ENCODE measurements around the gene PTH2R. TPM values are rescaled to one million over a fixed set of nuclear protein-coding genes. Genes with fewer than 3 reads are reported as not detected.
A peak's percentile ranks its signal among the peaks of the same experiment; 100 is the strongest.
"Not testable (repeated sequence)": the region's sequence is repeated elsewhere in the genome, so short reads cannot be mapped to it uniquely, and the experiment has no call there.

Gene PTH2R, protein sequence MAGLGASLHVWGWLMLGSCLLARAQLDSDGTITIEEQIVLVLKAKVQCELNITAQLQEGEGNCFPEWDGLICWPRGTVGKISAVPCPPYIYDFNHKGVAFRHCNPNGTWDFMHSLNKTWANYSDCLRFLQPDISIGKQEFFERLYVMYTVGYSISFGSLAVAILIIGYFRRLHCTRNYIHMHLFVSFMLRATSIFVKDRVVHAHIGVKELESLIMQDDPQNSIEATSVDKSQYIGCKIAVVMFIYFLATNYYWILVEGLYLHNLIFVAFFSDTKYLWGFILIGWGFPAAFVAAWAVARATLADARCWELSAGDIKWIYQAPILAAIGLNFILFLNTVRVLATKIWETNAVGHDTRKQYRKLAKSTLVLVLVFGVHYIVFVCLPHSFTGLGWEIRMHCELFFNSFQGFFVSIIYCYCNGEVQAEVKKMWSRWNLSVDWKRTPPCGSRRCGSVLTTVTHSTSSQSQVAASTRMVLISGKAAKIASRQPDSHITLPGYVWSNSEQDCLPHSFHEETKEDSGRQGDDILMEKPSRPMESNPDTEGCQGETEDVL
- not detected in 2 replicates for total RNA-seq (2014; rRNA removed; shearing (Covaris generic))

DNA sequence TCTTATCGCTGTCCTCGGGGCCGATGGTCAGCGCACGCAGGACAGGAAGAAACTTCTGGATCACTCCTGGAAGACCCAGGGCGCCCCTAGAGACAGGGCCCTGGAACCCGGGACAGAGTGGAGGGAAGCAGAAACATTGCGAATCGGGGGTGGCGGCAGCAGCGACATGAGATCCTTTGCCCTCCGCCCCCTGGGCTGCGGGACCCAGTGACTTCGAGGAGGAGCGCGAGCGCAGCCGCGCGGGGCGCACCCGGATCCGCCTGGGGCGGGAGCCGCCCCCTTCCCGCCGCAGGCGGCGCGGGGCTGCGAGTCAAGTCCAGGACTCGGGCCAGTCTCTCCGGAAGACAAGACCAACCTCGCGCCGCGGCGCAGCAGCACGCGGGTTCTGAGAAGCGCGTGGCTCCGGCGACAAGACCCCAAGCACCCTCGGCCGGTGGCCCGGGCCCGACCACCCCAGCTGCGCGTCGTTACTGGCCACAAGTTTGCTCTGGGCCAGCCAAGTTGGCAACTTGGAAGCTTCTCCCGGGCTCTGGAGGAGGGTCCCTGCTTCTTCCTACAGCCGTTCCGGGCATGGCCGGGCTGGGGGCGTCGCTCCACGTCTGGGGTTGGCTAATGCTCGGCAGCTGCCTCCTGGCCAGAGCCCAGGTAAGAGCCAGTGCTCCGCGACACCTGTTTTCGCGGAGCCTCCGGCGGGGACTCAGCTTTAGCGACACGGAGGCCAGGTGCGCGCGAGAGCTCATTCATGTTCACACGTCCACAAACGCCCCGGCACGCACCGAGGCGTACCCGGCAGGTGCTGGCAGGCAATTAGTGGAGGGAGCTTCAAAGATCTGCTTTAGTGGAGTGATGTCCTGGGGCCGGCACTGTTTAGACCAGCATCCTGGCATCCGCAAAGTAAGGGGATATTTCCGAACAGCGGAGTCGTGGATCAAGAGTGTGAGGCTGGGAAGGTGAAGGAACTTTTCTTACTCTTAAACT, at the start of gene PTH2R:
Gene PTH2R (plus strand): TSS at position 319 of the 978 bp plus-strand sequence. CDS start 252 bp downstream, at position 571.
- no peak for DNase-seq (ENCODE audit: low spot score)

- no peak for DNase-seq (ENCODE audit: low spot score)
Measured at GRCh38 chr2:208356846-208357574, 49.6 kb upstream of the PTH2R start.

DNA sequence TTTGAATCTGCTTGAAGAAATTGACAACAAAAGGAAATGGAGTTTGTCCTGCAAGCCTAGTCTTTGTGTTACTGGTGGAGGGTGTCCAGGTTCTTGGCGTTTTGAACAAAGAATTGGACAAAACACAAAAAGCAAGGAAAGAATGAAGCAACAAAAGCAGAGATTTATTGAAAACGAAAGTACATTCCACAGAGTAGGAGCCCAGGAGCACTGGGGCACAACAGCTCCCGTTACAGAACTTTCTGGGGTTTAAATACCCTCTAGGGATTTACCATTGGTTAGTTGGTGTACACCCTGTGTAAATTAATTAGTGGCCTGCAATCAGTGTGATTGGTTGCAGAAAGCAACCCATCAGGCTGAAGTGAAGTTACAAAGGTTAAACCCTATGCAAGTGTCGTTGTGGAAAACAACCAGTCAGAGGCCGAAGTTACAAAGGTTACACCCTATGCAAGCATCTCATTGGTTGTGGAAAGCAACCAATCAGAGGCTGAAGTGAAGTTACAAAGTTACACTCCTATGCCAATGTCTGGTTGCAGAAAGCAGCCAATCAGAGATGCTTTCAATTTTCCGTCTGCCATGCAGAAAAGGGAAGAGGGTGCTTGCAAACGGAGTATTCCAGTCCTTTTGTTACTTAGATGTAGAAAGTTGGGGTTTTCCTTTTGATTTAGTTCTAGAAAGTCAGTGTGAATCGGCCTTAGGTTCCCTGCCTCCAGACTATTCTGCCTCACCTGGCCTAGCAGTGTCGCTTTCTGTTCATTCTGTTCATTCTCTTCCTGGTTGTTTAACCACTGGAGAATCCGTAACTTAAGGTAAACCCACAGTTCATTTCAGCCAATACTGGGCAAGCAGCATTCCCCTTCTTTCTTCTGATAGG, 47.6 kb upstream of the PTH2R start:
- no peak for DNase-seq (ENCODE audit: low spot score)

DNA sequence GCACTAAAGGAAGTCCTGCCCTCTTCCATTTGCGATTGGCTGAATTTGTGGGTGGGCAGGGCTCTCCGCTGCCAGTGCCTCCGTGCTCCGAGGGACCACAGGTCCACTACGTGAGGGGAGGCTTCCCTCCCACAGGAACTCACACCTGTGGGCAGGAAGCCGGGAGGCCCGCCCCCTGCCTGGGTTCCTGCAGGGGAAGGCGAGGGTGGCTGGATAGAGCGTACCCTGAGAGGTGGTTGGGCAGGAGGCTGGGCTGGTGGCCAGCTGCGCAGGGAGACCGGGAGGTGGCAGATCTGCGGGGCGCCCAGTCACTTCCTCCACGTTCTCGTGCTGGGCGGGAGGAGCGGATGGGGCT, 47.0 kb upstream of the PTH2R start:
- no peak for DNase-seq (ENCODE audit: low spot score)

DNA sequence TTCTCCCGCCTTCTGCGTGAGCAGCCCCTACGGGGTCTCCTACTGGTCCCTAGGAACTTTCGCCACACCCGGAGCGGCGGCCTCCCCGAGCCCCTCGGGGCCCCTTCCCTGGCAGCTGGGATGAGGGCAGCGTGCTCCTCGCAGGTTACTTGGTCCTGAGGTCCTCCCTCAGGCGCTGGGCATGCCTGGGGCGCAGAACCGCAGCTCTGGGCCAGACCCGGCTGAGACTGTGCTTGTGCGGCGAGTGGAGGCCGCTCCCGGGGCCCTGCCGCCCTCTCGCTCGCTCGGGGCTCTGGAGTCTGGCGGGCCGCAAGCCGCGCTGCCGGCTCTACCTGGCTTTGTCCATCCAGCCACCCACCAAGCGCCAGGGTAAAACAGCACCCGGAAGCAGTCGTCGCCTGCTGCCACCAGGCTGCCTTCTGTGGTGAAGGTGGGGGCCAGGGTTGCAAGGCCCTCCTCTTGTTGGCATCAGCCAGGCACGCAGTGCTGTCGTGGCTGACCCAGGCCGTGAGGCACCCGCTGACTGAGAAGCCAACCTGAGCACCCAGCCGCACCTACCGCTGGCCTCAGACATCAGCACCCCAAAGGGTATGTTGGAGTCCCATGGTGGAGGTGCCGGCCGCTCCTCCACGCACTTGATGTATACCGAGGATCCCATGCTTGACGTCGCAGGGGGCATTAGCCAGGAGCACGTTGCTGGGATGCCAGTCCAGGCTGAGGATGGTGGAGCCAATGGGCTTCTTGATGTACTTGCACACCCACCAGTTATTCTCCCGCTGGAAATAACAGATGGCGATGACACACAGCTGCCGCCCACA, 46.1 kb upstream of the PTH2R start:
- no peak for DNase-seq (ENCODE audit: low spot score)

GRCh38 chr2:208361077-208361441, 45.5 kb upstream of the PTH2R start:
- DNase-seq (ENCODE audit: low spot score) = no peak

GRCh38 chr2:208363485-208363884, 43.1 kb upstream of the PTH2R start:
- peak; percentile 51 for DNase-seq (ENCODE audit: low spot score)

DNA sequence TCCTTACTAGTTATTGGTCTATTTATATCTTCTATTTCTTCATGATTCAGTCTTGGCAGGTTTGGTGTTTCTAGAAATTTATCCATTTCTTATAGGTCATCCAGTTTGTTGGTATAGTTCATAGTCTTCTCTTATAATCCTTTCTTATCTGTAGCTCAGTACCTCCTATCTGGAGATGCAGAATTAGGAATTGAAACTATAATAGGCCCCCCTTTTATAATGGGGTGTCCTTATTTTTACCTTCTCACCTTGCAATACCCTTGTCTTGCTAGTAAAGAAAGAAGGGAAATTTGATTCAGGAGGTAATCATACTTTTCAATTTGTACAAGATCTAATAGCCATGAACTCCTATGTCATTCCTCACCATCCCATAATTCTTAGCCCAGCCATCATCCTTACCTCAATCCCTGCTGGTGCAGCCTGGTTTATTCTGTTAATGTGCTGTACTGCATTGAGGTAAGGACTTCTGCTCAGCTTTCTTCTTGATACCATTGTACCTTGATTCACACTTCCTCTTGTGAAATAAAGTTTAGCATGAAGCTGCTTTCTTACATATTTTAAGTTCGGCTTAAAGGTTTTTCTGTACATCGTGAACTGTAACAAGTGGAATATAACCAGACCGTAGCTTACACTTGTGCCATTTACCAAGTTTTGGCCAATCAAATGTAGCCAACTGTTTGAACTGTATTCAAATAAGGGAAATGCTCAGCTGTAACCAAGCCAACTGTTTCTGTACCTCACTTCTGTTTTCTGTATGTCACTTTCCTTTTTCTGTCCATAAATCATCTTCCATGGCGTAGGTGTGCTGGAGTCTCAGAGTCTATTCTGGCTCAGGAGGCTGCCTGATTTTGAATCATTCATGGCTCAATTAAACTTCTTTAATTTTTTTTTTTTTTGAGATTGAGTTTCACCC, 40.1 kb upstream of the PTH2R start:
- no peak for DNase-seq (ENCODE audit: low spot score)

- DNase-seq (ENCODE audit: low spot score) = no peak
Measured at GRCh38 chr2:208369091-208369490, 37.5 kb upstream of the PTH2R start.

GRCh38 chr2:208370881-208371633, 35.5 kb upstream of the PTH2R start:
- no peak for DNase-seq (ENCODE audit: low spot score)

- DNase-seq (ENCODE audit: low spot score) = no peak
Measured at GRCh38 chr2:208371634-208371935, 35.0 kb upstream of the PTH2R start.

- DNase-seq (ENCODE audit: low spot score) = peak; percentile 36
Measured at GRCh38 chr2:208373460-208374089, 33.0 kb upstream of the PTH2R start.

- DNase-seq (ENCODE audit: low spot score) = no peak
Measured at GRCh38 chr2:208375491-208376068, 31.0 kb upstream of the PTH2R start.

DNA sequence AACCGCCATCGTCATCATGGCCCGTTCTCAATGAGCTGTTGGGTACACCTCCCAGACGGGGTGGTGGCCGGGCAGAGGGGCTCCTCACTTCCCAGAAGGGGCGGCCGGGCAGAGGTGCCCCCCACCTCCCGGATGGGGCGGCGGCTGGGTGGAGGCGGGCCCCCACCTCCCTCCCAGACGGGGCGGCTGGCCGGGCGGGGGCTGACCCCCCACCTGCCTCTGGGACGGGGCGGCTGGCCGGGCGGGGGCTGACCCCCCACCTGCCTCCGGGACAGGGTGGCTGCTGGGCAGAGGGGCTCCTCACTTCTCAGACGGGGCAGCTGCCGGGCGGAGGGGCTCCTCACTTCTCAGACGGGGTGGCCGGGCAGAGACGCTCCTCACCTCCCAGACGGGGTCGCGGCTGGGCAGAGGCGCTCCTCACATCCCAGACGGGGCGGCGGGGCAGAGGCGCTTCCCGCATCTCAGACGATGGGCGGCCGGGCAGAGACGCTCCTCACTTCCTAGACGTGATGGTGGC, 29.2 kb upstream of the PTH2R start:
- not testable (repeated sequence) for DNase-seq (ENCODE audit: low spot score)

DNA sequence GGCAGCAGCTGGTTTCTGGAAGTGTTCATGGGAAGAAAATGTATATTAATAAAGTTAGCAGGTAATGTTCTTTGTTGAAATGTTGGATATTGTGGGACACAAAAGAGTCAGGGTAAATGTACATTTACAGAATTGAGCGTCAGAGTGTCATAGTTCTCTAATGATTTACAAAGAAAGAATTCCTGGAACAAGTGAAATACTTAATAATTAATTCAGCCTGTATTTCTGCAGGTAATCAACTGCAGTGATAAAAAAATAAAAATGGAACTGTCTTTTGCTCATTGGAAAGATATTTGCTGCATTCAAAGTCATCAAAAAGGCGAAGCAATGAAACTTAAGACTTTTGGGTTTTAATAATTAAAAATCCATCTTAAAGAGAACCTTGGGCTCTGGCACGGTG, 27.4 kb upstream of the PTH2R start:
- no peak for DNase-seq (ENCODE audit: low spot score)

DNA sequence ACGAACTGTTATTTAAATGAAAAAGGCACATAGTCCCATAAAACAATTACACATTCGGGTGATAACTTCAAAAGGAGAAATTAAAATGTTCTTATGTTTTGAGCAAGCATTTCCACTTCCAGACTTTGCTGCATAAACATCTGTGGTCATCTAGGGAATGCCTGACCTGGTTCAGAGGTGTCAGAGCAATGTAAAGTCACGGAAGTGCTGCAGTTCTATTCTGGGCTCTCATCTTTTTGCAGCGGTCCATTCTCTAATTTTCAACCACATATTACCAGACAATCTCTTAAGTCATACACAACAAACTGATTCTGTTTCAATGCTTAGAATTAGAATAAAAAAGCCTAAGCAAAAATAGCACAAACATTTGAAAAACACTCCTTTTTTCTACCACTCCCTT, 22.0 kb upstream of the PTH2R start:
- DNase-seq (ENCODE audit: low spot score) = no peak

GRCh38 chr2:208386541-208386940, 20.1 kb upstream of the PTH2R start:
- no peak for DNase-seq (ENCODE audit: low spot score)
